ENCODE results near the gene DAZAP1. TPM values are rescaled to one million over a fixed set of nuclear protein-coding genes. Genes with fewer than 3 reads are reported as not detected.

The DAZAP1 gene
- total and polyA plus RNA-seq, 4 donors: 5.4 to 45.0 (median 29.7) TPM

DNA sequence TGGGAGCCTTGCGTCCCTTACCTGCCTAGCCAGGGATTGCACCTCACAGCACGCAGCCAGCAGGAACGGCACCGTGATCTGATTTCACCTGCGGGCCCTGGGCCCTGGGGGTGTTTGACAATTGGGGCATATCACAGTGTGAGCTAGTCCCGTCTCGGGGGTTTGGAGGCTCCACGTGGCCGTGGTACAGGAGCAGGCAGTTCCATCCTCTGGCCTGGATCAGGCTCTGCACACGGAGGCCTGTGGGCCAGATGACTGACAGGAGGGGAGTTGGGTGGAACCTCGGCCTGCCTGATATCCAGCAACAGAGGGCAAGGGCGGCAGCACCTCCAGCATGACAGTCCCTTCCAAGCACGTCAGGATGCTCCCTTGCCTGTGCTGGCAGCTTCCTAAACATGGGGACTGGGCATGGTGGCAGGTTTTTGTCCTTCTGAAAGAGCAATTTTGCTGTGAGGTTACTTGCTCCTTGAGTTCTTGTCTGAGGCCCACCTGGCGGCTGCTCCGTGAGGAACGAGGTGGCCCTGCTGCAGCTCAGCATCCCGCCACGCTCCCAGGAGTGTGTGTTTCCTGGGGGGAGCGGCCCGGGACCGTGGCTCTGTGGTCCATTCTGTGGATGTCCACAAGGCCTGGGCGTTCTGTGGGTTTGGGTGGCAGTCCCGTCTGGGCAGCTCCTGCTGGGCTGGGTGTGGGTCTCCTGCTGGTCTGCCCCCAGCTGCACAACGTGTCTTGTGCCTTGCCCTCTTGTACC, 24.5 kb downstream of the DAZAP1 start:
- TF ChIP-seq SP1 (IDR thresholded peaks at IDR 0.05): no peak
- no peak for TF ChIP-seq FOXA2 (IDR thresholded peaks at IDR 0.05)
- WGBS: 94% methylated on average over 24 of the region's 24 CpGs
- no peak for DNase-seq (ENCODE audit: low spot score)
- Histone ChIP-seq H3K9ac (ENCODE audit: low read depth in 1 of 2, low read length in 2 of 2) (no peak overlapping the region), H3K27me3 (ENCODE audit: control insufficient read depth in 4 of 4, insufficient read depth in 4 of 4, low read length in 3 of 4) (no peaks in the 10 kb centered on the region), H3K4me3 (ENCODE audit: low read depth in 1 of 3, low read length in 3 of 3) (no peak overlapping the region), H3K4me1 (ENCODE audit: control insufficient read depth in 4 of 4, insufficient read depth in 4 of 4, low read length in 3 of 4) (peaks cover 0 to 9% (median 3%) of the 10 kb centered on the region in 4 donors), H3K9me3 (ENCODE audit: control insufficient read depth in 4 of 4, low read length in 3 of 4) (no peaks in the 10 kb centered on the region), H3K36me3 (ENCODE audit: control insufficient read depth in 4 of 4, insufficient read depth in 3 of 4, low read depth in 1 of 4, low read length in 3 of 4) (peaks cover 4 to 42% (median 24%) of the 10 kb centered on the region in 4 donors), H3K27ac (ENCODE audit: low read depth in 1 of 2, low read length in 2 of 2) (no peak overlapping the region)

DNA sequence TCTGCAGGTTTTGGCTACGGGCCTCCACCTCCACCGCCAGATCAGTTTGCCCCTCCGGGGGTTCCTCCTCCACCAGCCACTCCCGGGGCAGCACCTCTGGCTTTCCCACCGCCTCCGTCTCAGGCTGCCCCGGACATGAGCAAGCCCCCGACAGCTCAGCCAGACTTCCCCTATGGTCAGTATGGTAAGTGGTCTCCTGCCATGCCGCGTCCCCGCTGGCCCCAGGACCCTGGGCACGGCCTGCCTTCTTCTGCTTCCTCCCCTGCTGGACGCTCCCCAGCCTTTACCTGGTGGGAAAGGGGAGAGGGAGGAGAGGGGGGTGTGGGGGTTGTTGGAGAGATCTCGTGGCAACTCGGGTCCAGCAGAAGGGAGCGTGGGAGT, 25.1 kb downstream of the DAZAP1 start:
- no peak for DNase-seq (ENCODE audit: low spot score)
- peaks cover 0 to 10% (median 4%) of the 10 kb centered on the region in 4 donors for H3K4me1 ChIP-seq (ENCODE audit: control insufficient read depth in 4 of 4, insufficient read depth in 4 of 4, low read length in 3 of 4)
- peaks cover 4 to 42% (median 24%) of the 10 kb centered on the region in 4 donors for H3K36me3 ChIP-seq (ENCODE audit: control insufficient read depth in 4 of 4, insufficient read depth in 3 of 4, low read depth in 1 of 4, low read length in 3 of 4)
- no peaks in the 10 kb centered on the region for H3K27me3 ChIP-seq (ENCODE audit: control insufficient read depth in 4 of 4, insufficient read depth in 4 of 4, low read length in 3 of 4)
- 96% methylated on average over 16 of the region's 16 CpGs for WGBS
- no peaks in the 10 kb centered on the region for H3K9me3 ChIP-seq (ENCODE audit: control insufficient read depth in 4 of 4, low read length in 3 of 4)
- H3K4me3 ChIP-seq (ENCODE audit: low read depth in 1 of 3, low read length in 3 of 3): no peak overlapping the region
- H3K27ac ChIP-seq (ENCODE audit: low read depth in 1 of 2, low read length in 2 of 2): no peak overlapping the region
- TF ChIP-seq HNF4A (conservative IDR thresholded peaks at IDR 0.05): no peak
- TF ChIP-seq YY1 (IDR thresholded peaks at IDR 0.05): no peak
- TF ChIP-seq NR2F2 (IDR thresholded peaks at IDR 0.05): no peak
- TF ChIP-seq, protein P1, sequence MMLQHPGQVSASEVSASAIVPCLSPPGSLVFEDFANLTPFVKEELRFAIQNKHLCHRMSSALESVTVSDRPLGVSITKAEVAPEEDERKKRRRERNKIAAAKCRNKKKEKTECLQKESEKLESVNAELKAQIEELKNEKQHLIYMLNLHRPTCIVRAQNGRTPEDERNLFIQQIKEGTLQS (IDR thresholded peaks at IDR 0.05): no peak
- TF ChIP-seq JUND (IDR thresholded peaks at IDR 0.05): no peak
- no peak for TF ChIP-seq TAF1 (conservative IDR thresholded peaks at IDR 0.05)
- TF ChIP-seq RAD21 (IDR thresholded peaks at IDR 0.05): no peak
- TF ChIP-seq, protein P2, sequence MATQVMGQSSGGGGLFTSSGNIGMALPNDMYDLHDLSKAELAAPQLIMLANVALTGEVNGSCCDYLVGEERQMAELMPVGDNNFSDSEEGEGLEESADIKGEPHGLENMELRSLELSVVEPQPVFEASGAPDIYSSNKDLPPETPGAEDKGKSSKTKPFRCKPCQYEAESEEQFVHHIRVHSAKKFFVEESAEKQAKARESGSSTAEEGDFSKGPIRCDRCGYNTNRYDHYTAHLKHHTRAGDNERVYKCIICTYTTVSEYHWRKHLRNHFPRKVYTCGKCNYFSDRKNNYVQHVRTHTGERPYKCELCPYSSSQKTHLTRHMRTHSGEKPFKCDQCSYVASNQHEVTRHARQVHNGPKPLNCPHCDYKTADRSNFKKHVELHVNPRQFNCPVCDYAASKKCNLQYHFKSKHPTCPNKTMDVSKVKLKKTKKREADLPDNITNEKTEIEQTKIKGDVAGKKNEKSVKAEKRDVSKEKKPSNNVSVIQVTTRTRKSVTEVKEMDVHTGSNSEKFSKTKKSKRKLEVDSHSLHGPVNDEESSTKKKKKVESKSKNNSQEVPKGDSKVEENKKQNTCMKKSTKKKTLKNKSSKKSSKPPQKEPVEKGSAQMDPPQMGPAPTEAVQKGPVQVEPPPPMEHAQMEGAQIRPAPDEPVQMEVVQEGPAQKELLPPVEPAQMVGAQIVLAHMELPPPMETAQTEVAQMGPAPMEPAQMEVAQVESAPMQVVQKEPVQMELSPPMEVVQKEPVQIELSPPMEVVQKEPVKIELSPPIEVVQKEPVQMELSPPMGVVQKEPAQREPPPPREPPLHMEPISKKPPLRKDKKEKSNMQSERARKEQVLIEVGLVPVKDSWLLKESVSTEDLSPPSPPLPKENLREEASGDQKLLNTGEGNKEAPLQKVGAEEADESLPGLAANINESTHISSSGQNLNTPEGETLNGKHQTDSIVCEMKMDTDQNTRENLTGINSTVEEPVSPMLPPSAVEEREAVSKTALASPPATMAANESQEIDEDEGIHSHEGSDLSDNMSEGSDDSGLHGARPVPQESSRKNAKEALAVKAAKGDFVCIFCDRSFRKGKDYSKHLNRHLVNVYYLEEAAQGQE (IDR thresholded peaks at IDR 0.05): no peak
- TF ChIP-seq HNF4G (IDR thresholded peaks at IDR 0.05): no peak
- TF ChIP-seq GABPA (IDR thresholded peaks at IDR 0.05 in 1 of 2, conservative IDR thresholded peaks at IDR 0.05 in 1 of 2): no peak
- TF ChIP-seq RXRA (IDR thresholded peaks at IDR 0.05): no peak
- TF ChIP-seq FOXA2 (IDR thresholded peaks at IDR 0.05): no peak
- TF ChIP-seq, protein P3, sequence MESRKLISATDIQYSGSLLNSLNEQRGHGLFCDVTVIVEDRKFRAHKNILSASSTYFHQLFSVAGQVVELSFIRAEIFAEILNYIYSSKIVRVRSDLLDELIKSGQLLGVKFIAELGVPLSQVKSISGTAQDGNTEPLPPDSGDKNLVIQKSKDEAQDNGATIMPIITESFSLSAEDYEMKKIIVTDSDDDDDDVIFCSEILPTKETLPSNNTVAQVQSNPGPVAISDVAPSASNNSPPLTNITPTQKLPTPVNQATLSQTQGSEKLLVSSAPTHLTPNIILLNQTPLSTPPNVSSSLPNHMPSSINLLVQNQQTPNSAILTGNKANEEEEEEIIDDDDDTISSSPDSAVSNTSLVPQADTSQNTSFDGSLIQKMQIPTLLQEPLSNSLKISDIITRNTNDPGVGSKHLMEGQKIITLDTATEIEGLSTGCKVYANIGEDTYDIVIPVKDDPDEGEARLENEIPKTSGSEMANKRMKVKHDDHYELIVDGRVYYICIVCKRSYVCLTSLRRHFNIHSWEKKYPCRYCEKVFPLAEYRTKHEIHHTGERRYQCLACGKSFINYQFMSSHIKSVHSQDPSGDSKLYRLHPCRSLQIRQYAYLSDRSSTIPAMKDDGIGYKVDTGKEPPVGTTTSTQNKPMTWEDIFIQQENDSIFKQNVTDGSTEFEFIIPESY (IDR thresholded peaks at IDR 0.05): no peak
- no peak overlapping the region for H3K9ac ChIP-seq (ENCODE audit: low read depth in 1 of 2, low read length in 2 of 2)
